Measurements from ENCODE around the gene FAM98B.

FAM98B gene

DNA sequence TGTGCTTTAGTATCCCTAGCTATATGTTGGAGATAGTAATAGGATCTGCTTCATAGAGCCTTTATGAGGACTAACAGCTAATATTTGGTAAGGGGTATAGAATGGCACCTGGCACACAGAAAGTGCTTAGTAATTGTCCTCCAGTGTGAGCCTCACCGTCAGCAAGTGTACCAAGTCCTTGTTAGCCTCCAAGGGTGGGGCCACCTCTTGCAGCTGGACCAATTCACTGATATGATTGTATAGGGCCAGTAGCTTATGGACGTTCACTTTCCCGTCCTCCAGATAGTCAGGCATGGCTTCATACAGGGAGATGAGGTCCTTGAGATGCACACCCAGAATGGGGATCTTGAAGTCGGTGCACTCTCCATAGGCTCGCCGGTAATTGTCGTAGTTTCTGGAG lies 53.6 kb downstream of the FAM98B start:
- Histone ChIP-seq H3K4me3 (ENCODE audit: low read depth, low read length) (no peak overlapping the region), H3K9me3 (ENCODE audit: control insufficient read depth, insufficient read depth, low read depth, low read length) (no peaks in the 10 kb centered on the region), H3K27ac (ENCODE audit: extremely low read depth, low read depth, low read length) (no peak overlapping the region), H3K4me1 (ENCODE audit: control insufficient read depth, insufficient read depth, low read length) (no peaks in the 10 kb centered on the region), H3K36me3 (ENCODE audit: control insufficient read depth in 2 of 2, insufficient read depth in 1 of 2, low read length in 2 of 2) (peaks cover 0 to 11% of the 10 kb centered on the region in 2 experiments; a peak in 2 of 3 replicates)
- CTCF ChIA-PET = no interaction called here
- POLR2A ChIA-PET = no interaction called here
- no peak for TF ChIP-seq ZBTB7A (tag by site-specific recombination; IDR thresholded peaks at IDR 0.05; ENCODE audit: low read depth)
- no peak for TF ChIP-seq ZSCAN23 (tag by site-specific recombination; IDR thresholded peaks at IDR 0.05)
- TF ChIP-seq, protein P1, sequence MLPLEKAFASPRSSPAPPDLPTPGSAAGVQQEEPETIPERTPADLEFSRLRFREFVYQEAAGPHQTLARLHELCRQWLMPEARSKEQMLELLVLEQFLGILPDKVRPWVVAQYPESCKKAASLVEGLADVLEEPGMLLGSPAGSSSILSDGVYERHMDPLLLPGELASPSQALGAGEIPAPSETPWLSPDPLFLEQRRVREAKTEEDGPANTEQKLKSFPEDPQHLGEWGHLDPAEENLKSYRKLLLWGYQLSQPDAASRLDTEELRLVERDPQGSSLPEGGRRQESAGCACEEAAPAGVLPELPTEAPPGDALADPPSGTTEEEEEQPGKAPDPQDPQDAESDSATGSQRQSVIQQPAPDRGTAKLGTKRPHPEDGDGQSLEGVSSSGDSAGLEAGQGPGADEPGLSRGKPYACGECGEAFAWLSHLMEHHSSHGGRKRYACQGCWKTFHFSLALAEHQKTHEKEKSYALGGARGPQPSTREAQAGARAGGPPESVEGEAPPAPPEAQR (tag by site-specific recombination; IDR thresholded peaks at IDR 0.05) = no peak
- TF ChIP-seq, protein P2, sequence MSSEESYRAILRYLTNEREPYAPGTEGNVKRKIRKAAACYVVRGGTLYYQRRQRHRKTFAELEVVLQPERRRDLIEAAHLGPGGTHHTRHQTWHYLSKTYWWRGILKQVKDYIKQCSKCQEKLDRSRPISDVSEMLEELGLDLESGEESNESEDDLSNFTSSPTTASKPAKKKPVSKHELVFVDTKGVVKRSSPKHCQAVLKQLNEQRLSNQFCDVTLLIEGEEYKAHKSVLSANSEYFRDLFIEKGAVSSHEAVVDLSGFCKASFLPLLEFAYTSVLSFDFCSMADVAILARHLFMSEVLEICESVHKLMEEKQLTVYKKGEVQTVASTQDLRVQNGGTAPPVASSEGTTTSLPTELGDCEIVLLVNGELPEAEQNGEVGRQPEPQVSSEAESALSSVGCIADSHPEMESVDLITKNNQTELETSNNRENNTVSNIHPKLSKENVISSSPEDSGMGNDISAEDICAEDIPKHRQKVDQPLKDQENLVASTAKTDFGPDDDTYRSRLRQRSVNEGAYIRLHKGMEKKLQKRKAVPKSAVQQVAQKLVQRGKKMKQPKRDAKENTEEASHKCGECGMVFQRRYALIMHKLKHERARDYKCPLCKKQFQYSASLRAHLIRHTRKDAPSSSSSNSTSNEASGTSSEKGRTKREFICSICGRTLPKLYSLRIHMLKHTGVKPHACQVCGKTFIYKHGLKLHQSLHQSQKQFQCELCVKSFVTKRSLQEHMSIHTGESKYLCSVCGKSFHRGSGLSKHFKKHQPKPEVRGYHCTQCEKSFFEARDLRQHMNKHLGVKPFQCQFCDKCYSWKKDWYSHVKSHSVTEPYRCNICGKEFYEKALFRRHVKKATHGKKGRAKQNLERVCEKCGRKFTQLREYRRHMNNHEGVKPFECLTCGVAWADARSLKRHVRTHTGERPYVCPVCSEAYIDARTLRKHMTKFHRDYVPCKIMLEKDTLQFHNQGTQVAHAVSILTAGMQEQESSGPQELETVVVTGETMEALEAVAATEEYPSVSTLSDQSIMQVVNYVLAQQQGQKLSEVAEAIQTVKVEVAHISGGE (tag by site-specific recombination; conservative IDR thresholded peaks at IDR 0.05; ENCODE audit: low read depth) = no peak
- TF ChIP-seq KLF1 (tag by site-specific recombination; IDR thresholded peaks at IDR 0.05) = no peak
- no peak for TF ChIP-seq ZNF623 (tag by site-specific recombination; IDR thresholded peaks at IDR 0.05)

DNA sequence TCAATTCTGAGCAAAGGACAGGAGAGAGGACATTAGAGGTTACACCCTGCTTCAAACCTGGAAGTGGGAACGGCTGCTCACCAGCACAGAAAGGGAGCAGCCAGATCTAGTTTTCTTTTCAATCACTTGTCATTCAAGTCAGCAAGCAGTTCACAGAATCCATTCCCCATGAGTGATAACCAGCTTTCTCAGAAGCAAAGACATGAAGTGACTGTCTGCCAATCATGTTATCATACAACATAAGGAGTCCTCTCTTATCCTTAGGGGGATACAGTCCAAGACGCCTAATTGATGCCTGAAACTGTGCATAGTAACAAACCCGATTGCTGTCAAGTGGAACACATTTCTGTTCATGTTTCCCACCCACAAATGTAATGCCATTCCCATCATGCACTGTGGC lies 54.7 kb downstream of the FAM98B start:
- TF ChIP-seq ZNF23 (tag by site-specific recombination; IDR thresholded peaks at IDR 0.05; ENCODE audit: borderline replicate concordance) (no peak), ZNF530 (tag by site-specific recombination; IDR thresholded peaks at IDR 0.05; ENCODE audit: low read depth) (no peak)
- POLR2A ChIA-PET = no interaction called here
- Histone ChIP-seq H3K27ac (ENCODE audit: extremely low read depth, low read depth, low read length) (no peak overlapping the region), H3K36me3 (ENCODE audit: control insufficient read depth in 2 of 2, insufficient read depth in 1 of 2, low read length in 2 of 2) (peaks cover 0 to 5% of the 10 kb centered on the region in 2 experiments; a peak in 2 of 3 replicates), H3K4me1 (ENCODE audit: control insufficient read depth, insufficient read depth, low read length) (no peaks in the 10 kb centered on the region), H3K9me3 (ENCODE audit: control insufficient read depth, insufficient read depth, low read depth, low read length) (no peaks in the 10 kb centered on the region), H3K4me3 (ENCODE audit: low read depth, low read length) (no peak overlapping the region)
- CTCF ChIA-PET = no interaction called here

- H3K4me1 ChIP-seq (ENCODE audit: control insufficient read depth, insufficient read depth, low read length) = no peaks in the 10 kb centered on the region
- no peaks in the 10 kb centered on the region for H3K9me3 ChIP-seq (ENCODE audit: control insufficient read depth, insufficient read depth, low read depth, low read length)
- peaks cover 0 to 5% of the 10 kb centered on the region in 2 experiments; a peak in 2 of 3 replicates for H3K36me3 ChIP-seq (ENCODE audit: control insufficient read depth in 2 of 2, insufficient read depth in 1 of 2, low read length in 2 of 2)
- no peak overlapping the region for H3K27ac ChIP-seq (ENCODE audit: extremely low read depth, low read depth, low read length)
- H3K4me3 ChIP-seq (ENCODE audit: low read depth, low read length) = no peak overlapping the region
- POLR2A ChIA-PET = no interaction called here
- CTCF ChIA-PET = interaction anchor here (0.6 kb wide), 1 partner anchor 175 kb away, joined by 4 read pairs; no protein-coding TSS in a partner anchor
- no peak for TF ChIP-seq ZBTB21 (tag by site-specific recombination; IDR thresholded peaks at IDR 0.05)
- TF ChIP-seq ZNF146 (tag by site-specific recombination; IDR thresholded peaks at IDR 0.05) = no peak
- TF ChIP-seq ZNF501 (tag by site-specific recombination; IDR thresholded peaks at IDR 0.05) = no peak
- no peak for TF ChIP-seq ZNF600 (tag by site-specific recombination; IDR thresholded peaks at IDR 0.05)
- TF ChIP-seq, protein P3, sequence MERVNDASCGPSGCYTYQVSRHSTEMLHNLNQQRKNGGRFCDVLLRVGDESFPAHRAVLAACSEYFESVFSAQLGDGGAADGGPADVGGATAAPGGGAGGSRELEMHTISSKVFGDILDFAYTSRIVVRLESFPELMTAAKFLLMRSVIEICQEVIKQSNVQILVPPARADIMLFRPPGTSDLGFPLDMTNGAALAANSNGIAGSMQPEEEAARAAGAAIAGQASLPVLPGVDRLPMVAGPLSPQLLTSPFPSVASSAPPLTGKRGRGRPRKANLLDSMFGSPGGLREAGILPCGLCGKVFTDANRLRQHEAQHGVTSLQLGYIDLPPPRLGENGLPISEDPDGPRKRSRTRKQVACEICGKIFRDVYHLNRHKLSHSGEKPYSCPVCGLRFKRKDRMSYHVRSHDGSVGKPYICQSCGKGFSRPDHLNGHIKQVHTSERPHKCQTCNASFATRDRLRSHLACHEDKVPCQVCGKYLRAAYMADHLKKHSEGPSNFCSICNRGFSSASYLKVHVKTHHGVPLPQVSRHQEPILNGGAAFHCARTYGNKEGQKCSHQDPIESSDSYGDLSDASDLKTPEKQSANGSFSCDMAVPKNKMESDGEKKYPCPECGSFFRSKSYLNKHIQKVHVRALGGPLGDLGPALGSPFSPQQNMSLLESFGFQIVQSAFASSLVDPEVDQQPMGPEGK (tag by site-specific recombination; IDR thresholded peaks at IDR 0.05) = no peak
- no peak for TF ChIP-seq ZNF529 (tag by site-specific recombination; IDR thresholded peaks at IDR 0.05; ENCODE audit: insufficient replicate concordance)
- TF ChIP-seq ZNF366 (tag by site-specific recombination; conservative IDR thresholded peaks at IDR 0.05) = no peak
- no peak for TF ChIP-seq ZNF138 (tag by site-specific recombination; IDR thresholded peaks at IDR 0.05; ENCODE audit: borderline replicate concordance)
- TF ChIP-seq, protein P4, sequence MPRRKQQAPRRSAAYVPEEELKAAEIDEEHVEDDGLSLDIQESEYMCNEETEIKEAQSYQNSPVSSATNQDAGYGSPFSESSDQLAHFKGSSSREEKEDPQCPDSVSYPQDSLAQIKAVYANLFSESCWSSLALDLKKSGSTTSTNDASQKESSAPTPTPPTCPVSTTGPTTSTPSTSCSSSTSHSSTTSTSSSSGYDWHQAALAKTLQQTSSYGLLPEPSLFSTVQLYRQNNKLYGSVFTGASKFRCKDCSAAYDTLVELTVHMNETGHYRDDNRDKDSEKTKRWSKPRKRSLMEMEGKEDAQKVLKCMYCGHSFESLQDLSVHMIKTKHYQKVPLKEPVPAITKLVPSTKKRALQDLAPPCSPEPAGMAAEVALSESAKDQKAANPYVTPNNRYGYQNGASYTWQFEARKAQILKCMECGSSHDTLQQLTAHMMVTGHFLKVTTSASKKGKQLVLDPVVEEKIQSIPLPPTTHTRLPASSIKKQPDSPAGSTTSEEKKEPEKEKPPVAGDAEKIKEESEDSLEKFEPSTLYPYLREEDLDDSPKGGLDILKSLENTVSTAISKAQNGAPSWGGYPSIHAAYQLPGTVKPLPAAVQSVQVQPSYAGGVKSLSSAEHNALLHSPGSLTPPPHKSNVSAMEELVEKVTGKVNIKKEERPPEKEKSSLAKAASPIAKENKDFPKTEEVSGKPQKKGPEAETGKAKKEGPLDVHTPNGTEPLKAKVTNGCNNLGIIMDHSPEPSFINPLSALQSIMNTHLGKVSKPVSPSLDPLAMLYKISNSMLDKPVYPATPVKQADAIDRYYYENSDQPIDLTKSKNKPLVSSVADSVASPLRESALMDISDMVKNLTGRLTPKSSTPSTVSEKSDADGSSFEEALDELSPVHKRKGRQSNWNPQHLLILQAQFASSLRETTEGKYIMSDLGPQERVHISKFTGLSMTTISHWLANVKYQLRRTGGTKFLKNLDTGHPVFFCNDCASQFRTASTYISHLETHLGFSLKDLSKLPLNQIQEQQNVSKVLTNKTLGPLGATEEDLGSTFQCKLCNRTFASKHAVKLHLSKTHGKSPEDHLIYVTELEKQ (tag by site-specific recombination; IDR thresholded peaks at IDR 0.05; ENCODE audit: borderline replicate concordance) = no peak
- TF ChIP-seq ZNF18 (tag by site-specific recombination; IDR thresholded peaks at IDR 0.05) = no peak
- TF ChIP-seq KLF16 (tag by site-specific recombination; IDR thresholded peaks at IDR 0.05) = no peak
Observed at GRCh38 chr15:38509152-38509551, 55.2 kb downstream of the FAM98B start.
